OCI-M1 (cell line): Measurements from ENCODE around the gene BCAR1.
"Not testable (repeated sequence)": the region's sequence is repeated elsewhere in the genome, so short reads cannot be mapped to it uniquely, and the experiment has no call there.

Source experiments
- DNase-seq: peaks from one replicate; lab custom pipeline; 2025; lab: John Stamatoyannopoulos, UW

The BCAR1 gene

GRCh38 chr16:75254359-75254837 lies 3.0 kb upstream of the BCAR1 start:
- DNase-seq, result no peak

- DNase-seq, result no peak
Observed at GRCh38 chr16:75252946-75253911, 1.8 kb upstream of the BCAR1 start.

GRCh38 chr16:75252049-75252864 lies 833 bp upstream of the BCAR1 start:
- no peak for DNase-seq

GRCh38 chr16:75250809-75251279 lies 580 bp downstream of the BCAR1 start:
- DNase-seq, result peak; percentile 38

GRCh38 chr16:75250089-75250808 lies 1.2 kb downstream of the BCAR1 start:
- peak; percentile 22 for DNase-seq

GRCh38 chr16:75249441-75249840 lies 2.0 kb downstream of the BCAR1 start:
- DNase-seq, result no peak

- DNase-seq, result no peak
Observed at GRCh38 chr16:75248536-75249380, 2.7 kb downstream of the BCAR1 start.

GRCh38 chr16:75248142-75248535 lies 3.3 kb downstream of the BCAR1 start:
- DNase-seq, result no peak

GRCh38 chr16:75247249-75247648 lies 4.2 kb downstream of the BCAR1 start:
- no peak for DNase-seq

- no peak for DNase-seq
Observed at GRCh38 chr16:75246504-75247205, 4.8 kb downstream of the BCAR1 start.

GRCh38 chr16:75244844-75245758 lies 6.3 kb downstream of the BCAR1 start:
- no peak for DNase-seq

- peak; percentile 17 for DNase-seq
Observed at GRCh38 chr16:75244225-75244809, 7.1 kb downstream of the BCAR1 start.

GRCh38 chr16:75243667-75244224 lies 7.7 kb downstream of the BCAR1 start:
- DNase-seq, result no peak

- not testable (repeated sequence) for DNase-seq
Observed at GRCh38 chr16:75242436-75243078, 8.9 kb downstream of the BCAR1 start.

- DNase-seq, result no peak
Observed at GRCh38 chr16:75241955-75242354, 9.5 kb downstream of the BCAR1 start.

GRCh38 chr16:75241412-75241811 lies 10.0 kb downstream of the BCAR1 start:
- DNase-seq, result no peak

GRCh38 chr16:75240633-75241032 lies 10.8 kb downstream of the BCAR1 start:
- not testable (repeated sequence) for DNase-seq

GRCh38 chr16:75239542-75240122 lies 11.8 kb downstream of the BCAR1 start:
- no peak for DNase-seq
